ENCODE results near the gene RAB11A.

GRCh38 chr15:65925338-65925737 is 56.0 kb downstream of the RAB11A start:
- TF ChIP-seq, protein P1, sequence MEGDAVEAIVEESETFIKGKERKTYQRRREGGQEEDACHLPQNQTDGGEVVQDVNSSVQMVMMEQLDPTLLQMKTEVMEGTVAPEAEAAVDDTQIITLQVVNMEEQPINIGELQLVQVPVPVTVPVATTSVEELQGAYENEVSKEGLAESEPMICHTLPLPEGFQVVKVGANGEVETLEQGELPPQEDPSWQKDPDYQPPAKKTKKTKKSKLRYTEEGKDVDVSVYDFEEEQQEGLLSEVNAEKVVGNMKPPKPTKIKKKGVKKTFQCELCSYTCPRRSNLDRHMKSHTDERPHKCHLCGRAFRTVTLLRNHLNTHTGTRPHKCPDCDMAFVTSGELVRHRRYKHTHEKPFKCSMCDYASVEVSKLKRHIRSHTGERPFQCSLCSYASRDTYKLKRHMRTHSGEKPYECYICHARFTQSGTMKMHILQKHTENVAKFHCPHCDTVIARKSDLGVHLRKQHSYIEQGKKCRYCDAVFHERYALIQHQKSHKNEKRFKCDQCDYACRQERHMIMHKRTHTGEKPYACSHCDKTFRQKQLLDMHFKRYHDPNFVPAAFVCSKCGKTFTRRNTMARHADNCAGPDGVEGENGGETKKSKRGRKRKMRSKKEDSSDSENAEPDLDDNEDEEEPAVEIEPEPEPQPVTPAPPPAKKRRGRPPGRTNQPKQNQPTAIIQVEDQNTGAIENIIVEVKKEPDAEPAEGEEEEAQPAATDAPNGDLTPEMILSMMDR (IDR thresholded peaks at IDR 0.05; ENCODE audit: borderline replicate concordance, extremely low read depth, low read length, poor library complexity, severe bottlenecking), result no peak
- no peak for TF ChIP-seq EZH2 (IDR thresholded peaks at IDR 0.05; ENCODE audit: borderline replicate concordance, low read depth, low read length, severe bottlenecking)

All from DND-41 (cell line).